Forelimb muscle (tissue), 1 donor: ENCODE data around the gene SLC25A28. TPM values are rescaled to one million over a fixed set of nuclear protein-coding genes. Genes with fewer than 3 reads are reported as not detected.
"Not testable (repeated sequence)": the region's sequence is repeated elsewhere in the genome, so short reads cannot be mapped to it uniquely, and the experiment has no call there.

Experiments
- DNase-seq: peaks from one replicate; pipeline ENCODE4 v3.0.0-alpha.2; 2013; ENCODE audit warnings: low read depth
- polyA plus RNA-seq: library from polyadenylated mRNA; unstranded; fragments of 120-200 nt; gene quantifications from one replicate; pipeline ENCODE4 v1.2.1, GENCODE V29; 2013; ENCODE audit not compliant: insufficient read length

SLC25A28 gene
- polyA plus RNA-seq, 1 donor, result 32.8 TPM

GRCh38 chr10:99628923-99629624, 8.8 kb upstream of the SLC25A28 start:
- no peak for DNase-seq

- DNase-seq, result not testable (repeated sequence)
These were observed 4.9 kb upstream of the SLC25A28 start for GRCh38 chr10:99625124-99625523.

GRCh38 chr10:99623919-99624318, 3.7 kb upstream of the SLC25A28 start:
- no peak for DNase-seq

- DNase-seq, result no peak
These were observed 1.4 kb upstream of the SLC25A28 start for GRCh38 chr10:99621454-99622251.

GRCh38 chr10:99620711-99621453, 643 bp upstream of the SLC25A28 start:
- peak; percentile 75 for DNase-seq

- DNase-seq, result no peak
These were observed 994 bp downstream of the SLC25A28 start for GRCh38 chr10:99619090-99619800.

GRCh38 chr10:99617696-99618095, 2.5 kb downstream of the SLC25A28 start:
- no peak for DNase-seq

GRCh38 chr10:99615426-99615825, 4.8 kb downstream of the SLC25A28 start:
- DNase-seq, result no peak

GRCh38 chr10:99612167-99612831, 7.9 kb downstream of the SLC25A28 start:
- DNase-seq, result no peak

- DNase-seq, result no peak
These were observed 8.9 kb downstream of the SLC25A28 start for GRCh38 chr10:99611326-99611725.

- DNase-seq, result no peak
These were observed 10.0 kb downstream of the SLC25A28 start for GRCh38 chr10:99610221-99610620.

GRCh38 chr10:99609186-99609585, 11.1 kb downstream of the SLC25A28 start:
- DNase-seq, result no peak

- DNase-seq, result no peak
These were observed 14.9 kb downstream of the SLC25A28 start for GRCh38 chr10:99605351-99605750.

GRCh38 chr10:99604862-99605261, 15.4 kb downstream of the SLC25A28 start:
- no peak for DNase-seq

GRCh38 chr10:99598781-99599509, 21.3 kb downstream of the SLC25A28 start:
- DNase-seq, result no peak

- DNase-seq, result no peak
These were observed 22.2 kb downstream of the SLC25A28 start for GRCh38 chr10:99598011-99598410.

GRCh38 chr10:99596708-99597107, 23.5 kb downstream of the SLC25A28 start:
- not testable (repeated sequence) for DNase-seq

- DNase-seq, result no peak
These were observed 24.3 kb downstream of the SLC25A28 start for GRCh38 chr10:99595770-99596465.

- no peak for DNase-seq
These were observed 25.0 kb downstream of the SLC25A28 start for GRCh38 chr10:99595236-99595635.

- DNase-seq, result no peak
These were observed 26.9 kb downstream of the SLC25A28 start for GRCh38 chr10:99593312-99593711.
